Fibroblast of lung (primary cell): ENCODE measurements around the gene PCSK2. TPM values are rescaled to one million over a fixed set of nuclear protein-coding genes. Genes with fewer than 3 reads are reported as not detected.

Experiments
- DNase-seq, 2 donors: peaks; one replicate each; pipeline versions ENCODE4 v3.0.0 to v3.0.0-alpha.2; 2010; ENCODE audit warnings: low read depth in 2 of 2
- H2AFZ ChIP-seq: 2 replicates; pipeline ENCODE4 v1.5.1; 2012; ENCODE audit warnings: low read length, control low read depth, inconsistent platforms
- H3K27ac ChIP-seq: 2 replicates; pipeline ENCODE4 v1.5.1; 2011; ENCODE audit warnings: low read length, control low read depth; ENCODE audit not compliant: insufficient read depth
- H3K27me3 ChIP-seq: 2 replicates; pipeline ENCODE4 v1.5.1; 2011; ENCODE audit warnings: mild to moderate bottlenecking, low read length; ENCODE audit not compliant: control insufficient read depth, insufficient read depth
- H3K36me3 ChIP-seq: 2 replicates; pipeline ENCODE4 v1.5.1; 2011; ENCODE audit warnings: low read length; ENCODE audit not compliant: control insufficient read depth, insufficient read depth
- H3K4me1 ChIP-seq: 2 replicates; pipeline ENCODE4 v1.5.1; 2011; ENCODE audit warnings: low read length; ENCODE audit not compliant: control insufficient read depth, insufficient read depth; ENCODE audit errors: extremely low read depth
- H3K4me2 ChIP-seq: 2 replicates; pipeline ENCODE4 v1.5.1; 2011; ENCODE audit warnings: low read length, control low read depth; ENCODE audit not compliant: insufficient read depth; ENCODE audit errors: extremely low read depth
- H3K4me3 ChIP-seq, 4 experiments: fragments of 200-600 bp in 1 of 4; sonication (generic) in 1 of 4; replicated peaks in 1 of 4; 2 replicates each; pipeline ENCODE4 v1.5.1; 2011 to 2016; ENCODE audit warnings: low read length in 4 of 4, low read depth in 3 of 4, mild to moderate bottlenecking in 3 of 4, control low read depth in 2 of 4, inconsistent platforms in 1 of 4, mixed read lengths in 1 of 4; ENCODE audit not compliant: insufficient read depth in 1 of 4; ENCODE audit errors: control extremely low read depth in 1 of 4
- H3K79me2 ChIP-seq: 2 replicates; pipeline ENCODE4 v1.5.1; 2012; ENCODE audit warnings: mild to moderate bottlenecking, low read length, inconsistent platforms; ENCODE audit not compliant: control insufficient read depth, insufficient read depth
- H3K9ac ChIP-seq: 2 replicates; pipeline ENCODE4 v1.5.1; 2011; ENCODE audit warnings: mild to moderate bottlenecking, low read length, control low read depth; ENCODE audit not compliant: insufficient read depth
- H3K9me3 ChIP-seq: 2 replicates; pipeline ENCODE4 v1.5.1; 2012; ENCODE audit warnings: low read depth, low read length; ENCODE audit not compliant: control insufficient read depth, insufficient read depth
- H4K20me1 ChIP-seq: 2 replicates; pipeline ENCODE4 v1.5.1; 2011; ENCODE audit warnings: low read length; ENCODE audit not compliant: control insufficient read depth, insufficient read depth; ENCODE audit errors: extremely low read depth
- CTCF ChIP-seq, 2 donors: IDR thresholded peaks in 1 of 2; conservative IDR thresholded peaks in 1 of 2; 1 replicate in 1 of 2; 2 replicates in 1 of 2; pipeline ENCODE4 v1.5.1; 2011 to 2012; ENCODE audit warnings: low read length in 2 of 2, control low read depth in 1 of 2, inconsistent platforms in 1 of 2, low read depth in 1 of 2, mild to moderate bottlenecking in 1 of 2
- EZH2 ChIP-seq: IDR thresholded peaks from 2 replicates; pipeline ENCODE4 v1.5.1; 2012; ENCODE audit warnings: low read length, control low read depth, mild to moderate bottlenecking; ENCODE audit errors: missing control alignments
- polyA minus RNA-seq: library from RNA; depleted of rRNA, polyadenylated mRNA; stranded (reverse); fragments of >200 nt; gene quantifications from 2 replicates; pipeline ENCODE4 v1.2.3, GENCODE V29; 2011; ENCODE audit warnings: low replicate concordance
- polyA plus RNA-seq, 2 donors: library from polyadenylated mRNA; depleted of rRNA in 1 of 2; stranded (reverse) in 1 of 2; unstranded in 1 of 2; fragments of >200 nt; gene quantifications; 2 replicates each; pipeline ENCODE4 v1.2.1, GENCODE V29; 2011 to 2012; ENCODE audit warnings: missing spikeins in 1 of 2
- total RNA-seq: library from RNA; depleted of rRNA; stranded (reverse); fragments of >200 nt; gene quantifications from 2 replicates; pipeline ENCODE4 v1.2.1, GENCODE V29; 2014

Gene PCSK2
- total RNA-seq (under 0.01 TPM in 1 of 2 replicates, not detected in the other), polyA plus RNA-seq (0.09 and 1.2 TPM in 2 replicates), polyA minus RNA-seq (not detected in 2 replicates)
- 0.94 TPM in 1 of 2 replicates, not detected in the other for polyA plus RNA-seq (2012)

- Histone ChIP-seq H3K36me3 (no peaks in the 10 kb centered on the region), H2AFZ (no peak within 1 kb of the TSS), H3K9me3 (no peaks in the 10 kb centered on the region), H3K4me3 (peak within 1 kb of the TSS; percentile 10 to 51 (median 18)), H3K4me2 (peak within 1 kb of the TSS; percentile 45), H3K27me3 (peaks cover 14% of the 10 kb centered on the region), H3K27ac (no peak within 1 kb of the TSS), H3K9ac (no peak within 1 kb of the TSS), H3K79me2 (no peaks in the 10 kb centered on the region), H3K4me1 (no peaks in the 10 kb centered on the region), H4K20me1 (no peaks in the 10 kb centered on the region)
- peak; percentile 20 to 55 for DNase-seq
- TF ChIP-seq EZH2 (no peak), CTCF (conservative IDR thresholded peaks at IDR 0.05 in 1 of 2, IDR thresholded peaks at IDR 0.05 in 1 of 2; ENCODE audit: low read depth in 1 of 2, low read length in 2 of 2) (no peak)
Measured at GRCh38 chr20:17226410-17227218, at the start of gene PCSK2. TSS of gene PCSK2 (plus strand) at chr20:17227040. CDS start at chr20:17227306, 266 bp downstream.

GRCh38 chr20:17177341-17177740 is 49.5 kb upstream of the PCSK2 start:
- Histone ChIP-seq H3K27me3 (no peaks in the 10 kb centered on the region), H3K79me2 (no peaks in the 10 kb centered on the region), H3K36me3 (no peaks in the 10 kb centered on the region), H3K27ac (no peak overlapping the region), H2AFZ (no peak overlapping the region), H3K4me2 (no peak overlapping the region), H3K4me1 (no peaks in the 10 kb centered on the region), H4K20me1 (no peaks in the 10 kb centered on the region), H3K9ac (no peak overlapping the region), H3K4me3 (no peak overlapping the region), H3K9me3 (no peaks in the 10 kb centered on the region)
- no peak for DNase-seq
- no peak for TF ChIP-seq CTCF (conservative IDR thresholded peaks at IDR 0.05 in 1 of 2, IDR thresholded peaks at IDR 0.05 in 1 of 2; ENCODE audit: low read depth in 1 of 2, low read length in 2 of 2)
- TF ChIP-seq EZH2: no peak

- TF ChIP-seq EZH2 (no peak), CTCF (conservative IDR thresholded peaks at IDR 0.05 in 1 of 2, IDR thresholded peaks at IDR 0.05 in 1 of 2; ENCODE audit: low read depth in 1 of 2, low read length in 2 of 2) (no peak)
Measured at GRCh38 chr20:17179840-17180239, 47.0 kb upstream of the PCSK2 start.

More at GRCh38 chr20:17179840-17180239, 47.0 kb upstream of the PCSK2 start:
- H2AFZ ChIP-seq: no peak overlapping the region
- DNase-seq: no peak
- H3K4me3 ChIP-seq: no peak overlapping the region
- no peaks in the 10 kb centered on the region for H3K36me3 ChIP-seq
- no peaks in the 10 kb centered on the region for H4K20me1 ChIP-seq
- H3K9me3 ChIP-seq: no peaks in the 10 kb centered on the region
- no peaks in the 10 kb centered on the region for H3K4me1 ChIP-seq
- H3K27me3 ChIP-seq: no peaks in the 10 kb centered on the region
- no peaks in the 10 kb centered on the region for H3K79me2 ChIP-seq
- H3K9ac ChIP-seq: no peak overlapping the region
- H3K27ac ChIP-seq: no peak overlapping the region
- no peak overlapping the region for H3K4me2 ChIP-seq
